Endothelial cell of umbilical vein (primary cell): ENCODE measurements around the gene PPP6R1.

Source experiments
- CTCF ChIP-seq, 2 donors: IDR thresholded peaks; 1 replicate in 1 of 2; 2 replicates in 1 of 2; pipeline ENCODE4 v1.5.1; 2011; ENCODE audit warnings: low read length in 2 of 2, mild to moderate bottlenecking in 2 of 2, moderate library complexity in 2 of 2, control low read depth in 1 of 2, inconsistent platforms in 1 of 2, low read depth in 1 of 2; ENCODE audit not compliant: insufficient read depth in 1 of 2; ENCODE audit errors: extremely low read depth in 1 of 2
- MAX ChIP-seq: IDR thresholded peaks from 2 replicates; pipeline ENCODE4 v1.6.1; 2011; ENCODE audit not compliant: insufficient read depth, insufficient read length
- MYC ChIP-seq: IDR thresholded peaks from one replicate; pipeline ENCODE4 v1.6.1; 2011; ENCODE audit warnings: mild to moderate bottlenecking, low read depth, low read length

GRCh38 chr19:55265173-55265572 lies 6.4 kb upstream of the PPP6R1 start:
- no peak for TF ChIP-seq CTCF (IDR thresholded peaks at IDR 0.05; ENCODE audit: extremely low read depth in 1 of 2, insufficient read depth in 1 of 2, low read depth in 1 of 2, low read length in 2 of 2)
- TF ChIP-seq MYC: no peak
- no peak for TF ChIP-seq MAX
